GM19239 (cell line): ENCODE data around the gene CTSZ.

Experiments
- DNase-seq: peaks from one replicate; pipeline ENCODE4 v3.0.0; 2011; ENCODE audit warnings: low spot score; ENCODE audit not compliant: insufficient read length
- FAIRE-seq: peaks from 2 replicates; lab custom pipeline; 2011; peaks lifted over from hg19 to GRCh38; lab: Jason Lieb, UNC

CTSZ gene

DNA sequence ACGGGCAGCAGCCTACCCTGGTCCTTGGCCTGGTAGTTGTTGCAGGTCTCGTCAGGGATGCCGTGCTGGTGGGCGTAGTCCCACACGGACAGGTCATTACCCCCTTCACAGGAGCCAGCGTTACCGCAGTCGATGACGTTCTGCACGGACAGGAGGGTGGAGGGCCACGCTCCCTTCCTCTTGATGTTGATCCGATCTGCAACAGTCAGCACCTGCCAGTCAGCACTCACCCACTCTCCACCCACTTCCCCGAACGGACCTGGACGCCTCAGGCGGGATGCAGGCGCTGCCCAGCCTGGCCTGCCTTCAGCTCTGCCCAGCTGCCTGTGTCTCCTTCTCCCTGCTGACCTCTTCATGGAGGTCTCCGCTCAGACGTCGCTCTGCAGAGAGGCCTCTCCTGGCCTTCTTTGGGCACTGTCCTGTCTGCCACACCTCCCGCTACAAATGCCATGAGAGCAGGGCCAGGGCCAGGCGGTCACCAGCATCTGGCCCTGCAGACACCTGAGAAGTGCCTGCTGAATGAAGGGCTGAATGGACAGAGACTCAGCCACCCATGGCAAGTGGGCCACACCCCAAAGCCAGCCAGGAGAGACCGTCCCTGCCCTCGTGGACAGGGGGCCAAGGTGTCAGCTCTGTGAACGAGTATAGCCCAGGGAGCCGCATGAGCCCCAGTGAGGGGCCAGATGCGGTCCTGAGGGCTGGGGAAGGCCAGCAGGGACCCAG is 5.4 kb downstream of the CTSZ start:
- DNase-seq (no peak), FAIRE-seq (no peak)

DNA sequence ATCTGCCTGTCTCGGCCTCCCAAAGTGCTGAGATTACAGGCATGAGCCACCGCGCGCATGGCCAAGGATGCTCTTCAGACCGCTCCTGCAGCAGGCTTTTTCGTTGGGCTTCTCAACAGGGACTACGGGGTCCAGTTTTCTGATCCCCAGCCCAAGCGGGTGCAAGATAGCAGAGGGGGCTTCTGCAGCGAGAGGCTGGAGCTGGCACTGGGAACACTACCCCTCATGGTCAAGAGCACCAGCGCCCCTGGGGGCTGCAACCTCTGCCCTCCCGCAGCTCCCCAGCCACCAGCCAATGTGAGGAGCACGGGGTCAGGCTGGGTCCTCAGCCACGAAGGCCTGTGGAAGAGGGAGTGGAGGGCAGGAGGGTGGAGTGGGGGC is 6.0 kb downstream of the CTSZ start:
- FAIRE-seq (no peak), DNase-seq (no peak)

DNA sequence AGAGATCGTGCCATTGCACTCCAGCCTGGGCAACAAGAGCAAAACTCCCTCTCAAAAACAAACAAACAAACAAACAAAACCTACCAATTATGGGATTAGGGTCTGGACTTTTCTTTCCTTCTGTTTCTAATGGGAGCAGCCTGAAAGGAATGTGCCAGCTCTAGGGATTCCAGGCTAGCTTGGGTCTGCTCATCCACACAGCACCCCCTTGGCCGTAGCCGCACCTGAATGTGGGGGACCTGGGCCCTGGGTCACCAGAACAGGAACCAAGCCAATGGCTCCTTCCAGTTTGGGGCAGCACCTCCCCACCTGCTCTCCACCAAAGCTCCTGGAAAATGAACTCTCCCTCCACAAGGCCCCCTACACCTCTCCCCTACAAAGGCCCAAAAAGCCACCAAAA is 6.7 kb downstream of the CTSZ start:
- no peak for DNase-seq
- no peak for FAIRE-seq

DNA sequence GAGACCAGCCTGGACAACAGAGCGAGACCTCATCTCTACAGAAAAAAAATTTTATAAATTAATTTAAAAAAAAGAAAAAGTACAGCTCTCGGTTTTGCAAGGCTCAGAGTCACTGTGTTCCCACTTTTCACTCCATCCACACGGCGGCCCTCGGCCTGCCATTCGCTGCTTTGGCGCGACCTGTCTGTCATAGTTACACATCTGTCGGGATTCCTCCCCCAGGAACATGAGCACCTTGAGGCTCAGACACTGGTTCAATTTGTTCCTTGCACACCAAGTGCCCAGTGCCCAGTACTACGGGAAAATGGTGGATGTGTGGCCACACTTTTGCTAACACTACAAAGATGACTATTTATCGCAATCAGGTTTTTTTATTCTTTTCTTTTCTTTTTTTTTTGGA is 8.4 kb downstream of the CTSZ start:
- FAIRE-seq = no peak
- DNase-seq = no peak

DNA sequence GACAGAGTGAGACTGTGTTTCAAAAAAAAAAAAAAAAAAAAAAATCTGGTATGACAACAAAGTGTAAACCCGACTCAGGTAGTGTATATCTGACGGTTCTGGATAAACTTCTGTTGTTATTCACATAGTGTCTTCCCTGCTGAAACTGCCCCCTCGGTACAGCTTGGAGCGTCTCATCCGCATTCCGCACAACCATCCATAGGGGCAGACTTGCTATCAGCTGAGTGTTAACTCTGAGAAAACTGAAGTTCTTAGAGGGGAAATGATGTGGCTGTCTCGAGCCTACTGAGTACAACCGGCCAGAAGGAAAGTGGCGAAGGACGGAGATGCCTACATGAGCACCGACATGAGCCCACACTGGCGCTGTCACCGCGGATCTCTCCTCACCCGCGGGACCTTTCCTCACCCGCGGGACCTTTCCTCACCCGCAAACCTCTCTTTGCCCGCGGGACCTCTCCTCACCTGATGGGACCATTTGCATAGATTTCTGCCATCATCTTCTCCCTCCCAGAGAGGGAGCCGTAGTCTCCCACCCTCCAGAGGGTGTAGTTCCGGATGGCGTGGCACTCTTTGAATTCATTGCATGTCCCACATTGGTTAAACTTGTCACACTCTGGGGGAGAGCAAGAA is 9.8 kb downstream of the CTSZ start:
- FAIRE-seq = no peak

DNA sequence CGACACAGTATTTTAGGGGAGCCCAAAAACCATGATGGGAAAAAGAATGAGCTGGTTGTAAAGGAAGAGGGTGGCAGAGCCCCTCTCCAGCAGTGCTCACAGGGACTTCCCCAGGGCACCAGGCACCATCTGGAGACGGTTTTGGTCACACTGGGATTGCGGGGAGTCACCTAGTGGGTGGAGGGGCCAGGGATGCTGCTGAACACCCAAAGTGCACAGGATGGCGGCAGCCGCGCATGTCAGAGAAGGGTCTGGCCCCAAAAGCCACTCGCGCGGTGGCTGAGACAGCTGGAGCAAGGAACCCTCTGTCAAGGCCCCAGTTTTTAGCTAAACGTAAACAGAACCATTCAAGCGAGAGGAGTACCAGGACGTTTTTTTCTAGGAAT is 10.8 kb downstream of the CTSZ start:
- FAIRE-seq (no peak), DNase-seq (no peak)

More for the DNA sequence above, 9.8 kb downstream of the CTSZ start:
- no peak for DNase-seq

DNA sequence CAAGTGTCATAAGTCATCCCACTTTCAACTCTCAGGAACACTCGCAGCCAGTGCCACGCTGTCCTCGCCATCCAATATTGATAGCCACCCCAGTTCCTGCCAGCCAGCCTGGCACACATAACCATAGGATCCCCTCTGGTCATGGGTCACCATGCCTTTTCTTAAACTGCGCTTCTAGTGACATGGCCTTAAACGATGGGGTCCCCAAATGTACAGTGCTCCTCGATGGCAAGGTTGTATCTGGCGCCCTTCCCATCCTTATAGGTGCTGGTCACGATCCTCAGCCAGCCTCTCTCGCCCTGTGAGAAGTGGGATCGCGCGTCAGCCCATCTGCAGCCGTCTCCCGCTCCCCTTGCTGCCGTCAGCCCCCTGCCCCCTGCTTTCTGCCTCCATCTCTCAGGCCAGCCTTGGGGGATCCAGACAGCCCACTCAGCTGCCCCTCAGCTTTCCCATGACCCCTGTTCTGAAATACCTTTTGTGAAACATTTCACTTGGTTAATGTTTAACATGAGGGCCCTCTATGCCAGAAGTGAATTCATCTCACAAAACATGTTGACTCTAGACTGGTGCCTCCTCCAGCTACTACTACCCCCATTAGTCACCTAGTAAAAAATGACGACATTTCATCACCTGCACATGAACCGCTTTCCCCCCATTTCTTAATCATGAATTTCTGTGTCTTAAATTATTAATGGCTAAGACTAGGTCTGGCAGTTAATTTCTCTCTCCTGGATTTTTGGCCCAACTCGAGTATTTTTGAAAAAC is 11.4 kb downstream of the CTSZ start:
- DNase-seq = no peak
- no peak for FAIRE-seq

DNA sequence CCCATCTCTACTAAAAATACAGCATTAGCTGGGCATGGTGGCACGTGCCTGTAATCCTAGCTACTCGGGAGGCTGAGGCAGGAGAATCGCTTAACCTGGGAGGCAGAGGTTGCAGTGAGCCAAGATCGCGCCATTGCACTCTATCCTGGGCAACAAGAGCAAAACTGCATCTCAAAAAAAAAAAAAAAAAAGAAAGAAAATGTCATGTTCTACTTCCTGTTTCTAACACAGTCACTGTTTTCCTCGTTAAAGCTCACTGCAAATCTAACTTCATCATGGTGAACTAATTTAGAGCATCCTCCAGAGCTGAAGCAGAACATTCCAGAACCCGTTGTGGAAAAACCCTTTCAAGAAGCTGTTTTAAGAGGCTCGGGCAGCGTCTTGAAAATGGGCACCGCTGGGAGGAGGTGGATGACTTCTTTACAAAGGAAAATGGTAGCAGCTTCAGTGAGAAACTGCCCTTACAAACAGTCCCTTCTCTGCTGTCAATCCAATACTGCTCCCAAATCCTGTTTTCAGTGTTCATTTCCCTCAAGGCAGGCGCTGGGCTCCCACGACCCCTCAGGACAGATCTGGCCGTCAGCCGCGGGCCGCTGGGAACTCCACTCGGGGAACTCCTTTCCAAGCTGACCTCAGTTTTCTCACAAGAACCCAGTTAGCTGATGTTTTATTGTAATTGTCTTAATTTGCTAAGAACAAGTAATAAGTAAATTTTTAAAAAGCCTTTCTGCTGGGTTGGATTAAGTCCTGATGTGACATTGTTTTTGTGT is 12.5 kb downstream of the CTSZ start:
- DNase-seq (no peak), FAIRE-seq (no peak)

DNA sequence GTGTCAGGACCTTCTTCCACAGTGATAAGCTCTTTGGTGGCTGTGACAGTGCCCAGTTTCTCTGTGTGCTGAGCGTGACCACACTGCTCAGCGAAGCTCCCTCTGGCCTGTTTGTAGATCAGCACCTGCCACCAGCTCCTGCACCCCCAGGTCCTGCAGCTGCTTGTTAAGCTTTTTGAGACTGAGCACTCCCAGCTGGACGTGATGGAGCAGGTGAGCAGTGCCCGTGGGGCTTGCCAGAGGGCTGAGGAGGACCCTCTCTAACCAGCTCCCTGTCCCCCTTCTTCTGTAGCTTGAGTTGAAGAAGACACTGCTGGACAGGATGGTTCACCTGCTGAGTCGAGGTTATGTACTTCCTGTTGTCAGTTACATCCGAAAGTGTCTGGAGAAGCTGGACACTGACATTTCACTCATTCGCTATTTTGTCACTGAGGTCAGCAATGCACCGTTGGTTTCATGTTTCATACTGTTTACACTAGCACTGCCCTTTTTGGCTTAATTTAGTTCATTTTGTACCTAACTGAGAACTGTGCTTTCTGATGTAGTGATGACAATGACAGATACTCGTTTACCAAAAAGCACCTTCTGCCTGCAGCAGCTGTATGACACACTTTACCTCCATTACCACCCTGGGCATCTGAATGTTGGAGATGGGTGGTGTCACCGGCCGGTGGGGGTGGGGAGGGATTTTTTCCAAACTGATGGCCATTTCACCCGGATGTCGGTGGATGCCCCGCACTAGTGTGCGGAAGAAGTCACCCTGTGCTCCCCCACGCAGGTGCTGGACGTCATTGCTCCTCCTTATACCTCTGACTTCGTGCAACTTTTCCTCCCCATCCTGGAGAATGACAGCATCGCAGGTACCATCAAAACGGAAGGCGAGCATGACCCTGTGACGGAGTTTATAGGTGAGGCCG is 13.5 kb downstream of the CTSZ start:
- FAIRE-seq (no peak), DNase-seq (no peak)

DNA sequence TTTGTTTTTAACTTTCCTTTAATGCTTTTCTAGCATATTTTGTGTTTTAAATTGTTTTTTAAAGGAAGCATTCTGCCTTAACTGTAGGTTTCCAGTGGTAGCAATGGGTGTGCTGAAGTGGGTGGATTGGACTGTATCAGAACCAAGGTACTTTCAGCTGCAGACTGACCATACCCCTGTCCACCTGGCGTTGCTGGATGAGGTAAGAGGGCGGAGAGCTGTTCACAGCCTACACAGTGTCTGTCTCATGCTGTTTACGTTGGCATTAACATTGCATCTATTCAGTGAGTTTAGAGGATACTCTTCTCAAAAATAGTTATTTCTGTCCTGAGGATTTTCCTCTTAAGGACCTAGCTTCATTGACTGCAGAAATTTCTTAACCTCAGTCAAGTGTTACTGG is 14.1 kb downstream of the CTSZ start:
- DNase-seq = no peak
- no peak for FAIRE-seq

DNA sequence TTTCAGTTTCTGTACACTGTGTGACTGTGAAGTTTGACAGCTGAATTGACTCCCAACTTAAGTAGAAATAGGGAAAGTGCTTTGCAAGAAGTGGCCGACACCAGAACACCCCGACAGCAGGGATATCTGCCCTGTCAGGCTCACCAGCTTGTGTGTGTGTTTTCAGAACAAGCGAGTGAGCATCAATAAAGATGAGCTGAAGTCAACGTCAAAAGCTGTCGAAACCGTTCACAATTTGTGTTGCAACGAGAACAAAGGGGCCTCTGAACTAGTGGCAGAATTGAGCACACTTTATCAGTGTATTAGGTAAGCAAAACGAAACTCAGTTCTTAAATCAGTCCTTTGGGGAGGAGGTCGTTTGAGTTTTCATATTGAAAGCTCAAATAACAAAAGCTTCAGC is 15.3 kb downstream of the CTSZ start:
- DNase-seq (no peak), FAIRE-seq (no peak)

DNA sequence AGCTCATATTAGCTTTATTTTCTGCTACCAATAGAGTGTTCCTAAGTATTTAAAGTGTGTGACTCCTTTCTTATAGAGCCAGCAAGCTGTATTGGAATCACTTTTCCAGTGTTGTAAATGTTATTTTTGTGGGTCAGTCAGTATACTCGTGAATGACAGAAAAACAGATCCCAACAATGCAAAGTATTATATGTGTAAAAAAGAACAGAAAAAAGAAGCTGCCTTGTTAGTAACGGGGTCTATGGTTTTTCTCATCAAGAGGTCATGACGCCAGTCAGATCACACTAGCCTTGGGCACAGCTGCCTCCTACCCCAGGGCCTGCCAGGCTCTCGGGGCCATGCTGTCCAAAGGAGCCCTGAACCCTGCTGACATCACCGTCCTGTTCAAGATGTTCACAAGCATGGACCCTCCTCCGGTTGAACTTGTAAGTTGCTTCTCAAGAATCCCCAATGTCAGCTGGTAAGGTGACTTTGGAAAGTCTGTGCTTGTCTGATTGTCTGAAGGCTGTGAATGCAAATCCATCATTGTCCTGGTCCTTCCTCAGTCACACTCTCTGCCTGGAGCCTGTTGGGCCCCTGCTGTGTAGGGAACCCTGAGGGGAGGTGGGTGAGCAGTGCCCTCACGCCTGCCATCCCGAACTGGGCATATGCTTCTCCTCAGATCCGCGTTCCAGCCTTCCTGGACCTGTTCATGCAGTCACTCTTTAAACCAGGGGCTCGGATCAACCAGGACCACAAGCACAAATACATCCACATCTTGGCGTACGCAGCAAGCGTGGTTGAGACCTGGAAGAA is 16.2 kb downstream of the CTSZ start:
- DNase-seq (no peak), FAIRE-seq (no peak)

DNA sequence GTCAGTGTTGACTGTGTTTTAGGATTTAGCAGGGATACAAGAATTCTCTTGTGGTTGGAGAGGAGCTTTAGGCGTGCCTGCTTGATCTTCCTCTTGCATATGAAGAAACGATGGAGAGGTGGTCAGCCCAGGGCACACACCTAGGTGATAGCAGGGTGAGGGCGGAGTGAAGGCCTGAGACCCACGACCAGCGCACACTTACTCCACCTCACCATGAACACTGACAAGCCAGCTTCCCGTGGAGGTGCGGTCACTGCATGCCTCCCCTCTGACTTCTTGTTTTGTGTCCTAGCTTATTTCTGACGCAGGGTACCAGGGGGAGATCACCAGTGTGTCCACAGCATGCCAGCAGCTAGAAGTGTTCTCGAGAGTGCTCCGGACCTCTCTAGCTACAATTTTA is 17.9 kb downstream of the CTSZ start:
- FAIRE-seq = no peak

DNA sequence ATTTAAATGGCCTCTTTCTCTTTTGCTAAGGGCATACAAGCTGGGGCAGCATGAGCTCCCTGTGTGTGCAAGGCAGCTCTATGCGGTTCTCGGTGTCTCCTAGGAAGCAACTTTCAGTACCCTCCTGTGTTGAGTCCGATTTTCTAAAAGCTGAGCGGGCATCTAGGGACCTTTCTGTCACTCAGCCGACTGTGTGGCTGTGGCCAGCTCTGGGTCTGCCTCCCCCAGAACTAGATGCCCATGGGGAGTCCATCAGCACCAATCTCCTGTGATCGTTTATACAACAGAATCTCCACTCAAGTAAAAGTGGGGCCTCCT is 18.5 kb downstream of the CTSZ start:
- DNase-seq (no peak), FAIRE-seq (no peak)

More for the DNA sequence above, 17.9 kb downstream of the CTSZ start:
- DNase-seq = no peak

DNA sequence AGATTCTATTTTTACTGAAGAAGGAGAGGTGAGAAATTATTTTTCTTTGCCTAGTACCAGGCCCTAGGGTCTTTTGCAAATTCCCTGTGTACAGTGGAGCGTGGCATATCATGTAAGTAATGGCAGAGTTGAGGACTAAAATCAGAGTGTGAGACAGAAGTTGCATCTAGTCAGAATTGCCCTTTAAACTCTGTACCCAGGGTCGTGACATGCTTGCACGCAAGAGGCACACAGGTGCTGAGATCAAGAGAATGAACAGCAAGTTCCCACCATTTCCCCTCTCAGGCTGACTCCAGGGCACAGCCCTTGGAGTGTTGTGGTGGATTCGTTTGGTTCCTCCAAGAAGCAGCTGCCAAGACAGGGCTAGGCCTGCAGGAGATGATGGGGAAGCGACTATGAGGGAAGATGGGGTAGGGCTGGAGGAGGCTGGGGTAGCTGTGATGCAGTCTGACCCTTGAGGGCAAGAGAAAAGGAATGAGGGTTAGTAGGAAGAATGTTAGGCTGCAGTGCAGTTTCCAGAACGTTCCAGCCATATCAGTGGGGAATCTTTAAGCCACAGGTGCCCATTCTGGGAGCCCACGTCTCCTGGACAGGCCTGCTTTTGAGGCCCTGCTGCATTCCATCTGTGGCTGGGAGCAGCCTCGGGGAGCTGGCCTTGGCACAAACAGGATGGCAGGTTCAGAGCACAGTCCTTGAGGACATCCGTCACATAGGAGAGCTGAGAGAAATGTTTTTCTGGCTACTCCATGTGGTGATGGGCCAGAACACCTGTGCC is 19.1 kb downstream of the CTSZ start:
- FAIRE-seq (no peak), DNase-seq (no peak)

DNA sequence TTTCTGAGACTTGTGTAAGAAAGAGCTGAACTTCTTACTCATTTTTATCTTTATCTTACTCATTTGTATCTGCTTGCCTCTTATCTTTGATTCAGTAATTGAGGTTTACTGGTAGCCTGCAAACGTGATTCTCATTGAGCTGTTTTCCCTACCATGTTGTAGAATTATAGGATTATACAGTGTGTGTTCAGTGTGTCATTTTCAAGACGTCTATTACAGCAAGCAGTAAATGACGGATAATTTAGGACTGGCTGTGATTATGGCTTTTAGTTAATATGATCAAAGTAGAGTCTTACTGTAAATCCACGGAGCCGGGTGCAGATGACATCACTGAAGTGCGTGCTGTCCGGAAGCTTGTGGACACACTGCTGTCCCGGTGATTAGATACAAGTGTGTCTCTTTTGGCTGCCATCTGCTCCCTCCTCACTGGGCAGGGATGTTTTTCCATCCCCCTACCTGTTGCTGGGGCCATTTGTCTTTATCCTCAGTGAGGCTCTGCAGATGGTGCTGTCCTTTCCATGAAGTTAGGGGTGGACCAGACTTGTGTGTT is 20.0 kb downstream of the CTSZ start:
- FAIRE-seq (no peak), DNase-seq (no peak)

DNA sequence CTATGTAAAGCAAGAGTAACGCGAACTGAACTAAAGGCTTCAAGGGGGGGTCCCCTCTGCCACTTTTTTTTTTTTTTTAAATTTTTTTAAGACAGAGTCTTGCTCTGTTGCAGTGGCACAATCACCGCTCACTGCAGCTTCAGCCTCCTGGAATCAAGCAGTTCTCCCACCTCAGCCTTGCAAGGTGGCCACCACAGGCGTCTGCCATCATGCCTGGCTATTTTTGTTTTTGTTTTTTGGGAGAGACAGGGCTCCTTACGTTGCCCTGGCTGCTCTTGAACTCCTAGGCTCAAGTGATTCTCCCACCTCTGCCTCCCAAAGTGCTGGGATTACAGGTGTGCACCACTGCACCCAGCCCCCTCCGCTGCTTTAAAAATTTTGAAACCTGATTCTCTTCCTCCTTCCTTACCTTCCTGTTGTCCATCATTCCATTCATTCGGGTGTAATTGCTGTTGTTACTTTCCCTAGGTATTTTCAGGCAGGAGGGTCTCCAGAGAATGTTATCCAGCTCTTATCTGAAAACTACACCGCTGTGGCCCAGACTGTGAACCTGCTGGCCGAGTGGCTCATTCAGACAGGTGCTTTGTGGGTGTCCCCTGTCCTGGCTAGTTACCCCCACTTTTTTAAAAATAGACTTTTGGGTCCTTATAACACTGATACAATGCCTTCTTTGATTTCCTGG is 20.6 kb downstream of the CTSZ start:
- DNase-seq (no peak), FAIRE-seq (no peak)

DNA sequence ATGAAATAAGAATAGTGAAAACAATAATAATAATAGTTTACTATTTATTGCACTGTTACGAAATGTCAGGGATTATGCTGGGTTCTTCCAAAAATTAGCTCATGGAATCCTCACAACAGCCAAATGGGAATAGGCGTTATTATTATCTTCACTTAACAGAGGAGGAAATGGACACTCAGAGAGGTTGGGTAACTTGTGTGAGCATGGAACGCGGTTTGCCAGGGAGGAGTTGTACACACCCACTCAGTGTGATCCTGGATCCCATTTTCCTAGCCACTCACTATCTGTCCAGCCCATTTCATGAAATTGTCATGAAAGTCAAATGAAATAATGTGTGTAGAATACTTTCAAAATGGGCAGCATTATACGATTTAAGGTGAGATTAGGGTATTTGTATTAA is 21.4 kb downstream of the CTSZ start:
- FAIRE-seq (no peak), DNase-seq (no peak)
